GM12878 (cell line): ENCODE measurements around the gene TMC8. TPM values are rescaled to one million over a fixed set of nuclear protein-coding genes. Genes with fewer than 3 reads are reported as not detected.

Source experiments
- ATF7 ChIP-seq: fragments of 450-650 bp; IDR thresholded peaks from 2 replicates; pipeline ENCODE4 v1.6.1; 2016; ENCODE audit warnings: low read depth, mild to moderate bottlenecking
- CBX3 ChIP-seq: fragments of 200-600 bp; sonication (generic); IDR thresholded peaks from 2 replicates; pipeline ENCODE4 v1.6.1; 2016; ENCODE audit warnings: low read depth, borderline replicate concordance
- CREM ChIP-seq: IDR thresholded peaks from 2 replicates; pipeline ENCODE4 v1.6.1; 2014; ENCODE audit warnings: antibody characterized with exemption, low read depth
- E2F4 ChIP-seq: IDR thresholded peaks from 2 replicates; pipeline ENCODE4 v1.6.1; 2012; ENCODE audit warnings: low read depth, low read length, improper control_type of control experiment
- ELK1 ChIP-seq: IDR thresholded peaks from 2 replicates; pipeline ENCODE4 v1.6.1; 2012; ENCODE audit warnings: low read depth, low read length, improper control_type of control experiment
- EP300 ChIP-seq, 2 experiments: fragments of 150-350 bp in 1 of 2; IDR thresholded peaks; 2 replicates each; pipeline ENCODE4 v1.6.1; 2011 to 2012; ENCODE audit warnings: low read depth in 2 of 2, low read length in 2 of 2, borderline replicate concordance in 1 of 2, improper control_type of control experiment in 1 of 2, inconsistent platforms in 1 of 2; ENCODE audit not compliant: control insufficient read depth in 1 of 2
- IRF3 ChIP-seq: fragments of 450-650 bp; IDR thresholded peaks from 2 replicates; pipeline ENCODE4 v1.6.1; 2014; ENCODE audit warnings: mild to moderate bottlenecking
- IRF4 ChIP-seq: IDR thresholded peaks from 2 replicates; pipeline ENCODE4 v1.6.1; 2011; ENCODE audit warnings: low read depth, low read length
- MEF2A ChIP-seq: IDR thresholded peaks from 2 replicates; pipeline ENCODE4 v1.6.1; 2011; ENCODE audit warnings: low read depth, mild to moderate bottlenecking, low read length, moderate library complexity; ENCODE audit not compliant: insufficient read depth
- MEF2B ChIP-seq: fragments of 450-650 bp; IDR thresholded peaks from 2 replicates; pipeline ENCODE4 v1.6.1; 2018; ENCODE audit warnings: mild to moderate bottlenecking, moderate library complexity; ENCODE audit not compliant: partially characterized antibody, poor library complexity, severe bottlenecking
- MXI1 ChIP-seq: fragments of 150-350 bp; IDR thresholded peaks from 2 replicates; pipeline ENCODE4 v1.6.1; 2011; ENCODE audit warnings: low read depth, mild to moderate bottlenecking, inconsistent platforms, low read length, improper control_type of control experiment
- NFXL1 ChIP-seq: fragments of 450-650 bp; IDR thresholded peaks from 2 replicates; pipeline ENCODE4 v1.6.1; 2017; ENCODE audit warnings: antibody characterized with exemption, mild to moderate bottlenecking, borderline replicate concordance
- NFYB ChIP-seq: IDR thresholded peaks from 2 replicates; pipeline ENCODE4 v1.6.1; 2011; ENCODE audit warnings: low read depth, mild to moderate bottlenecking, low read length, improper control_type of control experiment, moderate library complexity; ENCODE audit not compliant: insufficient read depth
- PBX3 ChIP-seq: IDR thresholded peaks from 2 replicates; pipeline ENCODE4 v1.6.1; 2011; ENCODE audit warnings: mild to moderate bottlenecking, low read depth, low read length, moderate library complexity; ENCODE audit not compliant: insufficient replicate concordance
- PML ChIP-seq: IDR thresholded peaks from 2 replicates; pipeline ENCODE4 v1.6.1; 2012; ENCODE audit warnings: low read length, inconsistent platforms
- POLR2AphosphoS2 ChIP-seq: IDR thresholded peaks from 2 replicates; pipeline ENCODE4 v1.6.1; 2011; ENCODE audit warnings: low read depth, mild to moderate bottlenecking, low read length, improper control_type of control experiment, moderate library complexity
- POLR2AphosphoS5 ChIP-seq: IDR thresholded peaks from 2 replicates; pipeline ENCODE4 v1.6.1; 2011; ENCODE audit warnings: mild to moderate bottlenecking, low read length, inconsistent platforms
- POU2F2 ChIP-seq: IDR thresholded peaks from 3 replicates; pipeline ENCODE4 v1.6.1; 2011; ENCODE audit warnings: low read depth, mild to moderate bottlenecking, low read length, borderline replicate concordance
- RBBP5 ChIP-seq: fragments of 200-600 bp; sonication (generic); conservative IDR thresholded peaks from 2 replicates; pipeline ENCODE4 v1.6.1; 2016
- SMARCA5 ChIP-seq: fragments of 450-650 bp; IDR thresholded peaks from 2 replicates; pipeline ENCODE4 v1.6.1; 2017; ENCODE audit warnings: mild to moderate bottlenecking
- SMC3 ChIP-seq: IDR thresholded peaks from 2 replicates; pipeline ENCODE4 v1.6.1; 2011; ENCODE audit warnings: low read length, improper control_type of control experiment, borderline replicate concordance
- SP1 ChIP-seq: IDR thresholded peaks from one replicate; pipeline ENCODE4 v1.6.1; 2011; ENCODE audit warnings: low read depth, low read length
- SPI1 ChIP-seq: IDR thresholded peaks from 2 replicates; pipeline ENCODE4 v1.6.1; 2011; ENCODE audit warnings: low read depth, mild to moderate bottlenecking, low read length, moderate library complexity, borderline replicate concordance; ENCODE audit not compliant: insufficient read depth
- SRF ChIP-seq, 2 experiments: IDR thresholded peaks; 2 replicates each; pipeline ENCODE4 v1.6.1; 2011; ENCODE audit warnings: low read depth in 2 of 2, low read length in 2 of 2, mild to moderate bottlenecking in 1 of 2, moderate library complexity in 1 of 2
- TARDBP ChIP-seq: IDR thresholded peaks from 2 replicates; pipeline ENCODE4 v1.6.1; 2016; ENCODE audit warnings: borderline replicate concordance
- TCF7 ChIP-seq: IDR thresholded peaks from 2 replicates; pipeline ENCODE4 v1.6.1; 2014; ENCODE audit warnings: antibody characterized with exemption, borderline replicate concordance
- ZNF217 ChIP-seq: fragments of 450-650 bp; IDR thresholded peaks from 2 replicates; pipeline ENCODE4 v1.6.1; 2017; ENCODE audit warnings: antibody characterized with exemption, mild to moderate bottlenecking
- polyA plus RNA-seq, 11 experiments: library from polyadenylated mRNA; depleted of rRNA in 4 of 11; unstranded in 6 of 11; stranded (reverse) in 5 of 11; fragments of >200 nt; fragmentation: Nextera tagmentation in 4 of 11; fragmentation: Illumina TruSeq in 1 of 11; extraction: Ambion mirVana in 4 of 11; extraction: Trizol in 1 of 11; gene quantifications; 1 replicate in 1 of 11; 2 replicates in 10 of 11; pipeline versions ENCODE4 v1.2.1 to v1.2.3, GENCODE V29; 2011 to 2016; ENCODE audit warnings: inconsistent platforms in 2 of 11, missing spikeins in 2 of 11, low read depth in 1 of 11
- total RNA-seq, 4 experiments: library from RNA; depleted of rRNA in 3 of 4; stranded (reverse); fragments of >200 nt in 3 of 4; fragmentation: Illumina TruSeq in 1 of 4; extraction: Trizol in 1 of 4; gene quantifications; 2 replicates each; pipeline versions ENCODE4 v1.2.1 to v1.2.3, GENCODE V29; 2013 to 2021

TMC8 gene
- total and polyA plus RNA-seq, 10 of the 15 experiments (the other 5 are each of a cell fraction or from before 2014, with no cell fraction given): 2.7 to 128 (median 40.0) TPM

DNA sequence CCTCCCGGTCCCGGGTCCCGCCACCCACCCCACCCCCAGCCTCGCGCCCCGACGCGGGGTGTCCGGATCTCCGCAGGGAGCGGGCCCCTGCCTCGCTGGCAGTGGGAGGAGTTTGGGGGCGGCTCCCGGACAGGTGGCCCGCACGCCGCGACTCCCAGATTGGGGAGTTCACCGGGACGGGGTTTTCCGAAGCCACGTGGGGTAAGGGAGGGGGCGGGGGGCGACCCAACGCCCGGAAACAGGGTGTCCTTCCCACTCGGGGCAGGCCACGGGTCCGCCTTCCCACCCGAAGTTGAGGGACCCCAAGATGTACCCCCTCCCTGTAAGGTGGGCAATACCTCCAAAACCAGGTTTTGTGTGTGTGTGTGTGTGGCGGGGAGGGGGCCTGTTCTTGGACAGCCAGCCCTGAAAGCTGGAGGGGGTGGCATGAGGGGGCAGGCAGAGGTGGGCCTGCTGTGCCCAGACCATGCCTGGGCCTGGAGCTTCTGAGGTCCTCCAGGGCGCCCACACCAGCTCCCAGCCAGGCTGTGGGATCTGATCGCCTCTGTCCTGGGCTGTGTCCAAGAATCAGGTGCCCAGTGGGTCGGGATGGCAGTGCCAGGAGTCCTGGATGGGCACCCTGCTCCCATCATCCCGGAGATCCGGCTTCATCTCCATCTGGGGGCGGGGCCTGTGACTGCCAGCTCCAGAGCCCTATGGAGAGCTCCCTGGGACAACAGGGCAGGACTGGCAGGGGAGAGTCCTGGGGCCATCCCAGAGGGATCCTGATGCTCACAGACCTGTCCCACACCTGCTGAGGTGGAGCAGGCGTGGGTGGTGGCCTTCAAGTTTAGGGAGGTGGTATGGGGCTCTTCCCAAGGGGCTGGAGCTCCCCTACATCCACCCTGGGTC is 38.6 kb downstream of the TMC8 start (continued):
- TF ChIP-seq TARDBP (no peak), POLR2AphosphoS2 (no peak), SMARCA5 (no peak), TCF7 (no peak), MEF2B (no peak), MXI1 (peak; percentile 59), IRF3 (no peak), SPI1 (no peak), EP300 (IDR thresholded peaks at IDR 0.05; ENCODE audit: borderline replicate concordance in 1 of 2, control insufficient read depth in 1 of 2, low read depth in 2 of 2, low read length in 2 of 2) (0 out of 4 replicates have a peak, but pooled peaks have one; percentile 10), MEF2A (no peak), CREM (0 out of 2 replicates have a peak, but pooled peaks have one; percentile 20), NFYB (no peak), PML (no peak), ATF7 (no peak), E2F4 (no peak), PBX3 (peak; percentile 39), IRF4 (no peak), CBX3 (no peak), SP1 (no peak), RBBP5 (no peak), POU2F2 (no peak), ZNF217 (no peak), SMC3 (no peak), SRF (IDR thresholded peaks at IDR 0.05; ENCODE audit: low read depth in 2 of 2, low read length in 2 of 2) (no peak), POLR2AphosphoS5 (no peak), NFXL1 (no peak), ELK1 (no peak)
